ENCODE data around the gene NMRAL1. TPM values are rescaled to one million over a fixed set of nuclear protein-coding genes. Genes with fewer than 3 reads are reported as not detected.

NMRAL1 gene
- total RNA-seq, 2 donors from 2014 or later: 56.9 to 75.2 TPM

- peak overlapping the region; percentile 90 for H3K4me3 Mint-ChIP-seq
- Histone ChIP-seq H3K27me3 (ENCODE audit: control insufficient read depth, insufficient read depth, low read length, poor library complexity, severe bottlenecking) (no peaks in the 10 kb centered on the region), H3K9ac (ENCODE audit: extremely low read depth, low read length, poor library complexity, severe bottlenecking) (peak overlapping the region; percentile 88), H3K36me3 (ENCODE audit: control insufficient read depth, insufficient read depth, low read length) (peaks cover 3% of the 10 kb centered on the region), H3K27ac (ENCODE audit: low read depth, low read length) (no peak overlapping the region), H3K9me3 (ENCODE audit: control insufficient read depth, low read length) (no peaks in the 10 kb centered on the region), H3K4me1 (ENCODE audit: control insufficient read depth, insufficient read depth, low read length) (no peaks in the 10 kb centered on the region), H3K4me3 (ENCODE audit: low read length) (peak overlapping the region; percentile 99)
- DNase-seq: no peak
- H3K9me3 Mint-ChIP-seq: no peaks in the 10 kb centered on the region
- WGBS, 2 experiments (ENCODE audit: insufficient coverage in 1 of 2, insufficient read length in 1 of 2): 3 to 7% methylated on average over 11 to 31 of the region's 31 CpGs
- no peaks in the 10 kb centered on the region for H3K27me3 Mint-ChIP-seq (ENCODE audit: insufficient read depth)
- H3K4me1 Mint-ChIP-seq: peaks cover 7% of the 10 kb centered on the region
- peak; percentile 24 for TF ChIP-seq CTCF (conservative IDR thresholded peaks at IDR 0.05)
- H3K27ac Mint-ChIP-seq: peak overlapping the region; percentile 93
- H3K36me3 Mint-ChIP-seq (ENCODE audit: low read depth): peaks cover 17% of the 10 kb centered on the region
Observed at GRCh38 chr16:4426021-4426684, 48.3 kb downstream of the NMRAL1 start.

- no peak for TF ChIP-seq CTCF (conservative IDR thresholded peaks at IDR 0.05)
- H3K4me3 ChIP-seq (ENCODE audit: low read length): peak within 1 kb of the TSS; percentile 99
- H3K9me3 ChIP-seq (ENCODE audit: control insufficient read depth, low read length): no peaks in the 10 kb centered on the region
- H3K4me1 ChIP-seq (ENCODE audit: control insufficient read depth, insufficient read depth, low read length): no peaks in the 10 kb centered on the region
- Mint-ChIP-seq H3K4me3 (peak within 1 kb of the TSS; percentile 90), H3K4me1 (peaks cover 7% of the 10 kb centered on the region), H3K27me3 (ENCODE audit: insufficient read depth) (no peaks in the 10 kb centered on the region), H3K27ac (peak within 1 kb of the TSS; percentile 99), H3K36me3 (ENCODE audit: low read depth) (peaks cover 14% of the 10 kb centered on the region), H3K9me3 (no peaks in the 10 kb centered on the region)
- H3K36me3 ChIP-seq (ENCODE audit: control insufficient read depth, insufficient read depth, low read length): no peaks in the 10 kb centered on the region
- 0 to 2% methylated on average over 21 to 68 of the region's 68 CpGs for WGBS, 2 experiments (ENCODE audit: insufficient coverage in 1 of 2, insufficient read length in 1 of 2)
- DNase-seq: peak; percentile 95
- H3K27ac ChIP-seq (ENCODE audit: low read depth, low read length): peak within 1 kb of the TSS; percentile 68
- no peaks in the 10 kb centered on the region for H3K27me3 ChIP-seq (ENCODE audit: control insufficient read depth, insufficient read depth, low read length, poor library complexity, severe bottlenecking)
- peak within 1 kb of the TSS; percentile 88 for H3K9ac ChIP-seq (ENCODE audit: extremely low read depth, low read length, poor library complexity, severe bottlenecking)
Observed at GRCh38 chr16:4425378-4426020, 48.9 kb downstream of the NMRAL1 start, which contains the start of gene DNAJA3. Gene DNAJA3 (plus strand): TSS chr16:4425868. CDS start chr16:4425882, 14 bp downstream.

- no peak overlapping the region for H3K27ac ChIP-seq (ENCODE audit: low read depth, low read length)
- no peak overlapping the region for H3K4me3 Mint-ChIP-seq
- no peak overlapping the region for H3K9ac ChIP-seq (ENCODE audit: extremely low read depth, low read length, poor library complexity, severe bottlenecking)
- no peak for DNase-seq
- H3K36me3 Mint-ChIP-seq (ENCODE audit: low read depth): no peaks in the 10 kb centered on the region
- H3K27ac Mint-ChIP-seq: no peak overlapping the region
- no peaks in the 10 kb centered on the region for H3K4me1 Mint-ChIP-seq
- H3K27me3 Mint-ChIP-seq (ENCODE audit: insufficient read depth): peaks cover 10% of the 10 kb centered on the region
- H3K4me1 ChIP-seq (ENCODE audit: control insufficient read depth, insufficient read depth, low read length): no peaks in the 10 kb centered on the region
- no peaks in the 10 kb centered on the region for H3K27me3 ChIP-seq (ENCODE audit: control insufficient read depth, insufficient read depth, low read length, poor library complexity, severe bottlenecking)
- WGBS, 2 experiments (ENCODE audit: insufficient coverage in 1 of 2, insufficient read length in 1 of 2): 91 to 92% methylated on average over 6 to 7 of the region's 8 CpGs
- H3K9me3 Mint-ChIP-seq: no peaks in the 10 kb centered on the region
- TF ChIP-seq CTCF (conservative IDR thresholded peaks at IDR 0.05): no peak
- no peak overlapping the region for H3K4me3 ChIP-seq (ENCODE audit: low read length)
- no peaks in the 10 kb centered on the region for H3K9me3 ChIP-seq (ENCODE audit: control insufficient read depth, low read length)
- H3K36me3 ChIP-seq (ENCODE audit: control insufficient read depth, insufficient read depth, low read length): no peaks in the 10 kb centered on the region
Observed at GRCh38 chr16:4420505-4421105, 53.8 kb downstream of the NMRAL1 start.

Data from endodermal cell (in vitro differentiated cells).